HG03342 (cell line): ENCODE results near the gene UCN2.

Source experiments
- ATAC-seq: cut with Tn5 transposase; IDR thresholded peaks from one replicate; pipeline ENCODE4 v1.9.1; 2021; ENCODE audit warnings: mild to moderate bottlenecking, moderate library complexity; ENCODE audit not compliant: unreplicated experiment

The UCN2 gene

GRCh38 chr3:48591886-48592518, 28.4 kb upstream of the UCN2 start:
- no peak for ATAC-seq

- ATAC-seq = no peak
Observed at GRCh38 chr3:48591436-48591835, 27.9 kb upstream of the UCN2 start.

- no peak for ATAC-seq
Observed at GRCh38 chr3:48588230-48588629, 24.6 kb upstream of the UCN2 start.

GRCh38 chr3:48587686-48588085, 24.1 kb upstream of the UCN2 start:
- ATAC-seq = no peak

- ATAC-seq = no peak
Observed at GRCh38 chr3:48585411-48585810, 21.8 kb upstream of the UCN2 start.

GRCh38 chr3:48584836-48585235, 21.3 kb upstream of the UCN2 start:
- ATAC-seq = no peak

GRCh38 chr3:48581621-48582481, 18.3 kb upstream of the UCN2 start:
- ATAC-seq = no peak

- no peak for ATAC-seq
Observed at GRCh38 chr3:48576647-48577046, 13.1 kb upstream of the UCN2 start.

GRCh38 chr3:48575366-48575765, 11.8 kb upstream of the UCN2 start:
- no peak for ATAC-seq

- ATAC-seq = no peak
Observed at GRCh38 chr3:48573973-48574585, 10.5 kb upstream of the UCN2 start.

GRCh38 chr3:48572517-48572916, 8.9 kb upstream of the UCN2 start:
- no peak for ATAC-seq

- ATAC-seq = no peak
Observed at GRCh38 chr3:48571938-48572337, 8.4 kb upstream of the UCN2 start.

- ATAC-seq = no peak
Observed at GRCh38 chr3:48569808-48570450, 6.3 kb upstream of the UCN2 start.

- no peak for ATAC-seq
Observed at GRCh38 chr3:48569400-48569799, 5.8 kb upstream of the UCN2 start.

GRCh38 chr3:48568476-48568875, 4.9 kb upstream of the UCN2 start:
- no peak for ATAC-seq

- ATAC-seq = no peak
Observed at GRCh38 chr3:48567500-48567899, 3.9 kb upstream of the UCN2 start.

GRCh38 chr3:48567090-48567489, 3.5 kb upstream of the UCN2 start:
- ATAC-seq = no peak

- ATAC-seq = no peak
Observed at GRCh38 chr3:48566401-48566760, 2.8 kb upstream of the UCN2 start.

- no peak for ATAC-seq
Observed at GRCh38 chr3:48565591-48566400, 2.2 kb upstream of the UCN2 start.

GRCh38 chr3:48565186-48565585, 1.6 kb upstream of the UCN2 start:
- ATAC-seq = no peak

- ATAC-seq = no peak
Observed at GRCh38 chr3:48564667-48565066, 1.1 kb upstream of the UCN2 start.
